Measurements from ENCODE around the gene DGKI.

Gene DGKI

DNA sequence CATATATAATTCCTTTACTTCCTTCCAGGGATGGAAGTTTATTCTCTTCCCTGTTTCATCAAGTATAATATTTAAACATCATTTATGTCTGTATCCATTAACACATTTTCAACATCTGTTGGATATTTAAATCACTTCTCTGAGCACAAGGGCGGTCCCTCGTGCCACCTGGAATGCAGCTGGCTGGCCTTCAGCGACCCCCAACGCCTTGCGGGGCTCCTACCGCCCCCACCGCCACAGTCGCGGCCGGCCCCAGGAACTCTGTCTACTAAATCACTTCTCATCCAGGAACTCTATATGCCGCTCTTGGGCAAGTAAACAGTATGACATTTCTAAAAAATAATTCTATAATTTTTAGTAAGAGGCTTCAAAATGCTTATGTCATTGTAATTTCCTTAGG is 282.1 kb downstream of the DGKI start (continued):
- TF ChIP-seq ZNF140 (tag by site-specific recombination; IDR thresholded peaks at IDR 0.05) (no peak), ZNF175 (tag by site-specific recombination; IDR thresholded peaks at IDR 0.05) (no peak), ZNF114 (tag by site-specific recombination; IDR thresholded peaks at IDR 0.05) (no peak)

DNA sequence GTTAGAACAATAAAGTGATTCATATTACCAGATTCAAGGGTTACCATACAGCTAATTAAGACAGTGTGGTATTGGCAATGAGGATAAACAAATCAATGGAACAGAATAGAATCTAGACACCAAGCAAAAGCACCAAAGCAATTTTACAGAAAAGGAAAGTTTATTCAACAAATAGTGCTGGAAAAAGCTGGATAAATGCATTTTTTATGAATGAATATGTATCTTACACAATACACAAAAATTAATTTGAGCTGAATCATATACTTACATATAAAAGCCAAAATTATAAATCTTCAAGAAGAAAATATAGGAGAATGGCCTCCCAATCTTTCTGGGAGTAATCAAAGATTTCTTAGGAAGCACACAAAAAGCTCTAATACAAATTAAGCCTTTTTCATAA is 282.8 kb downstream of the DGKI start:
- no peaks in the 10 kb centered on the region for H3K4me1 ChIP-seq (ENCODE audit: control insufficient read depth, insufficient read depth, low read length)
- no peaks in the 10 kb centered on the region for H3K9me3 ChIP-seq (ENCODE audit: control insufficient read depth, insufficient read depth, low read depth, low read length)
- no peak overlapping the region for H3K27ac ChIP-seq (ENCODE audit: extremely low read depth, low read depth, low read length)
- no peak overlapping the region for H3K4me3 ChIP-seq (ENCODE audit: low read depth, low read length)
- TF ChIP-seq ZNF837 (tag by site-specific recombination; IDR thresholded peaks at IDR 0.05): no peak
- no peak for TF ChIP-seq ZNF23 (tag by site-specific recombination; IDR thresholded peaks at IDR 0.05; ENCODE audit: borderline replicate concordance)
- TF ChIP-seq ZNF596 (tag by site-specific recombination; IDR thresholded peaks at IDR 0.05): no peak
- TF ChIP-seq, protein P1, sequence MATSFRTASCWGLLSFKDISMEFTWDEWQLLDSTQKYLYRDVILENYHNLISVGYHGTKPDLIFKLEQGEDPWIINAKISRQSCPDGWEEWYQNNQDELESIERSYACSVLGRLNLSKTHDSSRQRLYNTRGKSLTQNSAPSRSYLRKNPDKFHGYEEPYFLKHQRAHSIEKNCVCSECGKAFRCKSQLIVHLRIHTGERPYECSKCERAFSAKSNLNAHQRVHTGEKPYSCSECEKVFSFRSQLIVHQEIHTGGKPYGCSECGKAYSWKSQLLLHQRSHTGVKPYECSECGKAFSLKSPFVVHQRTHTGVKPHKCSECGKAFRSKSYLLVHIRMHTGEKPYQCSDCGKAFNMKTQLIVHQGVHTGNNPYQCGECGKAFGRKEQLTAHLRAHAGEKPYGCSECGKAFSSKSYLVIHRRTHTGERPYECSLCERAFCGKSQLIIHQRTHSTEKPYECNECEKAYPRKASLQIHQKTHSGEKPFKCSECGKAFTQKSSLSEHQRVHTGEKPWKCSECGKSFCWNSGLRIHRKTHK (tag by site-specific recombination; IDR thresholded peaks at IDR 0.05): no peak
- TF ChIP-seq ZBTB20 (tag by site-specific recombination; IDR thresholded peaks at IDR 0.05): no peak
- no peak for TF ChIP-seq ZNF776 (tag by site-specific recombination; IDR thresholded peaks at IDR 0.05; ENCODE audit: borderline replicate concordance)
- no peak for TF ChIP-seq ZNF677 (tag by site-specific recombination; IDR thresholded peaks at IDR 0.05)
- TF ChIP-seq, protein P2, sequence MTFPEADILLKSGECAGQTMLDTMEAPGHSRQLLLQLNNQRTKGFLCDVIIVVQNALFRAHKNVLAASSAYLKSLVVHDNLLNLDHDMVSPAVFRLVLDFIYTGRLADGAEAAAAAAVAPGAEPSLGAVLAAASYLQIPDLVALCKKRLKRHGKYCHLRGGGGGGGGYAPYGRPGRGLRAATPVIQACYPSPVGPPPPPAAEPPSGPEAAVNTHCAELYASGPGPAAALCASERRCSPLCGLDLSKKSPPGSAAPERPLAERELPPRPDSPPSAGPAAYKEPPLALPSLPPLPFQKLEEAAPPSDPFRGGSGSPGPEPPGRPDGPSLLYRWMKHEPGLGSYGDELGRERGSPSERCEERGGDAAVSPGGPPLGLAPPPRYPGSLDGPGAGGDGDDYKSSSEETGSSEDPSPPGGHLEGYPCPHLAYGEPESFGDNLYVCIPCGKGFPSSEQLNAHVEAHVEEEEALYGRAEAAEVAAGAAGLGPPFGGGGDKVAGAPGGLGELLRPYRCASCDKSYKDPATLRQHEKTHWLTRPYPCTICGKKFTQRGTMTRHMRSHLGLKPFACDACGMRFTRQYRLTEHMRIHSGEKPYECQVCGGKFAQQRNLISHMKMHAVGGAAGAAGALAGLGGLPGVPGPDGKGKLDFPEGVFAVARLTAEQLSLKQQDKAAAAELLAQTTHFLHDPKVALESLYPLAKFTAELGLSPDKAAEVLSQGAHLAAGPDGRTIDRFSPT (tag by site-specific recombination; IDR thresholded peaks at IDR 0.05): no peak
- no peak for TF ChIP-seq ZBTB17 (tag by site-specific recombination; IDR thresholded peaks at IDR 0.05)
- no peak for TF ChIP-seq TRIM28 (IDR thresholded peaks at IDR 0.05; ENCODE audit: borderline replicate concordance, low read length)
- no peak for TF ChIP-seq ZNF549 (tag by site-specific recombination; IDR thresholded peaks at IDR 0.05)
- no peak for TF ChIP-seq ZNF501 (tag by site-specific recombination; IDR thresholded peaks at IDR 0.05)
- no peak for TF ChIP-seq YY2 (tag by site-specific recombination; IDR thresholded peaks at IDR 0.05)
- no peak for TF ChIP-seq SP2 (tag by site-specific recombination; IDR thresholded peaks at IDR 0.05)
- POLR2A ChIA-PET: no interaction called here
- no peaks in the 10 kb centered on the region for H3K36me3 ChIP-seq (ENCODE audit: control insufficient read depth in 2 of 2, insufficient read depth in 1 of 2, low read length in 2 of 2)
- CTCF ChIA-PET: interaction anchor here (0.6 kb wide), 1 partner anchor 42 kb away, joined by 3 read pairs; no protein-coding TSS in a partner anchor

DNA sequence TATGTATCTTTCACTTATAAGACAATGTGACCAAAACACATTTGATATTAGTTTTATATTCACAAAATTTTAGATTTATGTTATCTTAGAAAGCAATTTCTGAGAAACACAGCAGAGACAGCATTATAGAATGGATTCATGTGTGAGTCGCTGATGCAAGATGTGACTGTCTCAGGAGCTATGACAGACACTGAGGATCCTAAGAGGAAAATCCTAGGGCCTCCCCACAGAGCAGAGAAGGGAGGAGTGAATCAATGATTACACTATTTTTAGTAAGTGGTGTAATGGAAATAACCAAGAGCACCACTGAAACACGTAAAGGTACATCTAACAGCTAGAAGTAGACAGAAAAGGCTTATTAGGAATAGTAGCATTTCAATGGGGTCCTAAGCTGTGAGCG is 299.3 kb downstream of the DGKI start:
- Histone ChIP-seq H3K4me1 (ENCODE audit: control insufficient read depth, insufficient read depth, low read length) (no peaks in the 10 kb centered on the region), H3K4me3 (ENCODE audit: low read depth, low read length) (no peak overlapping the region), H3K9me3 (ENCODE audit: control insufficient read depth, insufficient read depth, low read depth, low read length) (no peaks in the 10 kb centered on the region), H3K36me3 (ENCODE audit: control insufficient read depth in 2 of 2, insufficient read depth in 1 of 2, low read length in 2 of 2) (no peaks in the 10 kb centered on the region), H3K27ac (ENCODE audit: extremely low read depth, low read depth, low read length) (no peak overlapping the region)
- ChIA-PET CTCF (no interaction called here), POLR2A (no interaction called here)
- TF ChIP-seq ZNF529 (tag by site-specific recombination; IDR thresholded peaks at IDR 0.05; ENCODE audit: insufficient replicate concordance): no peak
- no peak for TF ChIP-seq ZNF843 (tag by site-specific recombination; IDR thresholded peaks at IDR 0.05)
- TF ChIP-seq ZBTB8A (tag by site-specific recombination; IDR thresholded peaks at IDR 0.05): no peak
- TF ChIP-seq GLIS2 (tag by site-specific recombination; IDR thresholded peaks at IDR 0.05): no peak
- no peak for TF ChIP-seq ZNF404 (tag by site-specific recombination; IDR thresholded peaks at IDR 0.05)
- TF ChIP-seq, protein P3, sequence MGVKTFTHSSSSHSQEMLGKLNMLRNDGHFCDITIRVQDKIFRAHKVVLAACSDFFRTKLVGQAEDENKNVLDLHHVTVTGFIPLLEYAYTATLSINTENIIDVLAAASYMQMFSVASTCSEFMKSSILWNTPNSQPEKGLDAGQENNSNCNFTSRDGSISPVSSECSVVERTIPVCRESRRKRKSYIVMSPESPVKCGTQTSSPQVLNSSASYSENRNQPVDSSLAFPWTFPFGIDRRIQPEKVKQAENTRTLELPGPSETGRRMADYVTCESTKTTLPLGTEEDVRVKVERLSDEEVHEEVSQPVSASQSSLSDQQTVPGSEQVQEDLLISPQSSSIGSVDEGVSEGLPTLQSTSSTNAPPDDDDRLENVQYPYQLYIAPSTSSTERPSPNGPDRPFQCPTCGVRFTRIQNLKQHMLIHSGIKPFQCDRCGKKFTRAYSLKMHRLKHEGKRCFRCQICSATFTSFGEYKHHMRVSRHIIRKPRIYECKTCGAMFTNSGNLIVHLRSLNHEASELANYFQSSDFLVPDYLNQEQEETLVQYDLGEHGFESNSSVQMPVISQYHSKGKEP (tag by site-specific recombination; IDR thresholded peaks at IDR 0.05): no peak
- no peak for TF ChIP-seq ZBTB48 (tag by site-specific recombination; IDR thresholded peaks at IDR 0.05)
- TF ChIP-seq ZNF133 (tag by site-specific recombination; IDR thresholded peaks at IDR 0.05): no peak
- TF ChIP-seq, protein P4, sequence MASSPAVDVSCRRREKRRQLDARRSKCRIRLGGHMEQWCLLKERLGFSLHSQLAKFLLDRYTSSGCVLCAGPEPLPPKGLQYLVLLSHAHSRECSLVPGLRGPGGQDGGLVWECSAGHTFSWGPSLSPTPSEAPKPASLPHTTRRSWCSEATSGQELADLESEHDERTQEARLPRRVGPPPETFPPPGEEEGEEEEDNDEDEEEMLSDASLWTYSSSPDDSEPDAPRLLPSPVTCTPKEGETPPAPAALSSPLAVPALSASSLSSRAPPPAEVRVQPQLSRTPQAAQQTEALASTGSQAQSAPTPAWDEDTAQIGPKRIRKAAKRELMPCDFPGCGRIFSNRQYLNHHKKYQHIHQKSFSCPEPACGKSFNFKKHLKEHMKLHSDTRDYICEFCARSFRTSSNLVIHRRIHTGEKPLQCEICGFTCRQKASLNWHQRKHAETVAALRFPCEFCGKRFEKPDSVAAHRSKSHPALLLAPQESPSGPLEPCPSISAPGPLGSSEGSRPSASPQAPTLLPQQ (tag by site-specific recombination; IDR thresholded peaks at IDR 0.05): no peak
